ENCODE measurements around the gene ADRB1.

- TF ChIP-seq CTCF (IDR thresholded peaks at IDR 0.05; ENCODE audit: low read depth, low read length, poor library complexity, severe bottlenecking) = no peak
- TF ChIP-seq EZH2phosphoT487 (IDR thresholded peaks at IDR 0.05; ENCODE audit: borderline replicate concordance, low read length) = no peak
These were observed 22.5 kb upstream of the ADRB1 start for GRCh38 chr10:114021154-114021553.

All from DOHH2 (cell line).